ENCODE results near the gene LRP1B. TPM values are rescaled to one million over a fixed set of nuclear protein-coding genes. Genes with fewer than 3 reads are reported as not detected.

The LRP1B gene
- total RNA-seq, 1 donor from 2014 or later = 0.12 TPM

- TF ChIP-seq CTCF (conservative IDR thresholded peaks at IDR 0.05; ENCODE audit: low read depth, low read length) = no peak
- H3K4me3 ChIP-seq (ENCODE audit: low read depth, low read length) = no peak overlapping the region
- DNase-seq (ENCODE audit: low read depth) = peak; percentile 48
Measured at GRCh38 chr2:141611981-141612380, 518.8 kb downstream of the LRP1B start.

- no peak overlapping the region for H3K4me3 ChIP-seq (ENCODE audit: low read depth, low read length)
- TF ChIP-seq CTCF (conservative IDR thresholded peaks at IDR 0.05; ENCODE audit: low read depth, low read length) = no peak
- no peak for DNase-seq (ENCODE audit: low read depth)
Measured at GRCh38 chr2:141611176-141611571, 519.6 kb downstream of the LRP1B start.

- H3K4me3 ChIP-seq (ENCODE audit: low read depth, low read length) = no peak overlapping the region
- no peak for TF ChIP-seq CTCF (conservative IDR thresholded peaks at IDR 0.05; ENCODE audit: low read depth, low read length)
- no peak for DNase-seq (ENCODE audit: low read depth)
Measured at GRCh38 chr2:141610564-141611175, 520.1 kb downstream of the LRP1B start.

- no peak overlapping the region for H3K4me3 ChIP-seq (ENCODE audit: low read depth, low read length)
- TF ChIP-seq CTCF (conservative IDR thresholded peaks at IDR 0.05; ENCODE audit: low read depth, low read length) = no peak
- no peak for DNase-seq (ENCODE audit: low read depth)
Measured at GRCh38 chr2:141605163-141605562, 525.7 kb downstream of the LRP1B start.

GRCh38 chr2:141601511-141602152 is 529.2 kb downstream of the LRP1B start:
- DNase-seq (ENCODE audit: low read depth) = no peak
- no peak overlapping the region for H3K4me3 ChIP-seq (ENCODE audit: low read depth, low read length)
- no peak for TF ChIP-seq CTCF (conservative IDR thresholded peaks at IDR 0.05; ENCODE audit: low read depth, low read length)

- DNase-seq (ENCODE audit: low read depth) = no peak
- no peak for TF ChIP-seq CTCF (conservative IDR thresholded peaks at IDR 0.05; ENCODE audit: low read depth, low read length)
- no peak overlapping the region for H3K4me3 ChIP-seq (ENCODE audit: low read depth, low read length)
Measured at GRCh38 chr2:141599721-141600120, 531.1 kb downstream of the LRP1B start.

- TF ChIP-seq CTCF (conservative IDR thresholded peaks at IDR 0.05; ENCODE audit: low read depth, low read length) = no peak
- H3K4me3 ChIP-seq (ENCODE audit: low read depth, low read length) = no peak overlapping the region
- DNase-seq (ENCODE audit: low read depth) = no peak
Measured at GRCh38 chr2:141598982-141599381, 531.8 kb downstream of the LRP1B start.

All from epithelial cell of proximal tubule (primary cell).